GM21619 (cell line): Measurements from ENCODE around the gene CCDC34.

Experiments
- ATAC-seq: cut with Tn5 transposase; IDR thresholded peaks from one replicate; pipeline ENCODE4 v1.9.1; 2021; ENCODE audit not compliant: unreplicated experiment

Gene CCDC34

DNA sequence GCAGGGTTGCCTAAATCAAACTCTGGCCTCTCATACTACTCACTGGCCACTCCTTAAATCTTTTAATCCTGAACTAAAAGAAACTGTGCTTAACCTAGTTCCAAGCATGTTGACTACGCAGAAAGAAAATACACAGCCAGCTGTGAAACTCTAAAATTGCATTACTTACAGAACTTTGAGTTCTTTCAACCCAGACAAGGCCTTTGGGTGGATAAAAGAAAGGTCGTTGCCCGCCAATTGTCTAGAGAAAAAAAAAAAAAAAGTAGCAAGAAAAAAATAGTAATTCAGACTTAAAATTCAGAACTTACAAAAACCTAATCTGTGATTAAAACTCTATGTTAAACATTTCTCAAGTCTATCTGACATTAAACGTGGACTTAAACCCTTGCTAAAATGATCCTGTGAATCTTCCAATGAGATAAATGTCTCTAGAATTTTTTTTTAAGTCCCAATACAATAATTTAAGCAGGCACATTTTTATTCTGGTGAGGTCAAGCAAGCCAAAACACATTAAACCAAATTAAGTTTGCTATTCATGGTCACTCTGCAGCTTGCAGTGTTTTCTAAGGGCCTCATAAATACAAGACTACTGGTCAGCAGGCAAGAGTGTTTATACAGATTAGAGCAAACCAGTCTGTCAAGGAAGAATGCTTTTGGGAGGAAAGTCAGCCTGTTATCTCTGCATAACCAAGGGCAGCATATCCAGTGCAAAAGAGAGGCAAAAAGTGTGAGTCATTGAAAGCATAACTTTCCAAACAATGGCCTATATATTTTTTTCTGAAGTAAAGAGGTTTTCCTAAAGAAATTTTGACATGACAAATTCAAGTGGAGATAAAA lies 29.5 kb upstream of the CCDC34 start:
- ATAC-seq = no peak

DNA sequence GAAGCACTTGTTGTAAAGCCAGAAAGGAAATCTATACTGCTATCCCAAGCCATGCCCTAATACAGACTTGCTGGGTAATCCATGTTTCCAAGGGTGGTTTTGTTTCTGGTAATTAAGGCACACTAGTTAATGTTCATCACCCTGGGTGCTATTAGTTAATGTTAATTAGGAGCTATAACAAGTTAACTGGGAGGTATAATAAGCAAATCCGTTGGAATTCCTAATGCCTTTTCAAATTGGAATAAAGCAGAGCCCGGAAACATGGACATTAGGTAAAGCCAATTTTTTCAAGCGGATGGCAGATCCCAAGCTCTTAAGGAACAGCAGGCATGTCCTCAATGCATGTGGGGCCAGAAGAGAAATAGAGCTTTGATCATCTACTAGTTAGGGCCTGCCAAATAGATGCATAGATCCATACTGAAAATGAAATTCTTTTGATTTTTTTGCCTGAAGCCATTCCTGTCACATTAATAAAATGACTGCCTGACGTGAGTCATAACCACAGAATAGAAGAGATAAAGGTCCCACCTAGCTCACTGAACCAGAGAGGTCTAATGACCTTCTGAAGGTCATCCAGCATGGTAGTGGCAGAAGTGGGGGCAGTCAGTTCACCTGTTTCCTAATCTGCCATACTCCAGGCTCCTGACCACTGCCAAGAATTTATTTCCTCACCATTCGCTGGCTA lies 28.5 kb upstream of the CCDC34 start:
- ATAC-seq = no peak

DNA sequence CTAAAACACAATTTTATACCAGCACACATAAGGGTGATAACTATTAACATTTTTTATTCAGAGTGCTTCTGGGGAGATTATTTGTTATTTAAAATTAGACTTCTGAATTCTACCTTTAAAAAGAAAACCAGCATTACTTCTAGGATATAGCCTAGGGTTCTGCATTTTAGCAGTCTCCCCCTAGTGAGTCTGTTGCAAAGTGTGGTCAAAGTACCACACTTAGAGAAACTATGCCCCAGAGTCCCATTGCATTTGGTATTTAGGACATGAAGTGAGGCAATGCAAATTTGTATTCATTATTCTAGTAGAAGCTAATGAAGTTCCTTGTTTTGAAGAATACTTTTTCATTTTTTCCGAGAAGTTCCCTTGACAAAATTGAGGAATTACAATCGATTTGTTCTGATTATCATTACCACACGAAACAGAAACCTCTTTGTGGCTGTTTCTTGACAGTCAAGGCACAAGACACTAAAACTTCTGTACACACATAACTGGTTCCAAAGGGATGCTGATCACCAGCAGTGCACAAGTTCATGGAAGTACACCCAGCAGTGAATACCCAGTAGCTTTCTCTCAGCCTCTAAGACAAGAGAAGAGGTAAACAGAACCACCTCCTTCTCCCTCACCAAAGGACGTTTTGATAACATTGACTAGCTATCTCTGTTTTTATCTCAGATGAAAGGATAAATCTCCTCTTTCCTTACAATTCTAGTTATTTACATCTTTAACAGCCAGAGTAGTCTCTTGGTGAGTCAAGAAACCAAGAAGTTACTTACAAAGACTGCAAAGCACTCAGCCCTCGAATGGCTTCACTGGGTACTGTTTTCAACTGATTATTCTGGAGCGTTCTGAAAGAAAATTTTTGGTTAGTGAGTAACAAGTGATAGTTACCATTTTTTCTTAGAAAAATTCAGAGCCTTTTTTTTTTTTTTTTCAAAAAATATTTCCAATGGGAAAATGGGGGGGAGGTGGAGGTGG lies 27.6 kb upstream of the CCDC34 start:
- no peak for ATAC-seq

DNA sequence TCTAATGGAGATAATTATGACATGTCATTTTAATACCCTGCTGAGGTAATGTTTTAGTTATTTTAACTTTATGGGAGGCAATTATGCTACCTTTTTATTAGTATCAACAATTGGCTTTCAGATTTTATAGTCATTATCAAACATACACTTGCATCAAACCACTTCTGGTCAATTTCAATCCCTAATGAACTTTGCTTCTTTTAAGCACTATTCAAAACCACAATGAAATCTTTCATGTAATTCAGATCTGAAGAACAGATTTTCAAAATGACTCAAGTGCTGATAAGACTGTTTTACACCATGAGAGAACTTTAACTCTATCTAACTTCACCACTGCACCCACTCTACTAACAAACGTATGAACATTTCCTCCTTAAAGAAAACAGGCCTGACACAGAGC lies 25.9 kb upstream of the CCDC34 start:
- no peak for ATAC-seq

DNA sequence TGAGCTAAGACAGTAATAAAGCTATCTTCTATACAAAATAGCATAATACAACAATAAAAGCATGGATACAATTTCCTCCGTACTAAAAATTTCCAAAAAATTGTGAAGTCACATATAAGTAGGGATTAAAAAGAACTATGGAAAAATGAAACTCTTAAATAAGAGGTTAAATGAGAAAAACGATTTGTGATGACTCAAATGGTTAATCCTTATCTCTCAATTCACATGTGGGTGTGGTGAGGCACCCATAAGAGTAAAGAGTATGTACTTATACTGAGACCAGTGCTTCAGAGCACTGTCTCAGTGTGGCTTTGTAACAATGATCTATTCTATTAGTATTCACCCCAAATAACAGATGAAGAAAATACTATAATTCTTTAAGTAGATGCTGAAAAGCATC lies 25.0 kb upstream of the CCDC34 start:
- ATAC-seq = no peak

DNA sequence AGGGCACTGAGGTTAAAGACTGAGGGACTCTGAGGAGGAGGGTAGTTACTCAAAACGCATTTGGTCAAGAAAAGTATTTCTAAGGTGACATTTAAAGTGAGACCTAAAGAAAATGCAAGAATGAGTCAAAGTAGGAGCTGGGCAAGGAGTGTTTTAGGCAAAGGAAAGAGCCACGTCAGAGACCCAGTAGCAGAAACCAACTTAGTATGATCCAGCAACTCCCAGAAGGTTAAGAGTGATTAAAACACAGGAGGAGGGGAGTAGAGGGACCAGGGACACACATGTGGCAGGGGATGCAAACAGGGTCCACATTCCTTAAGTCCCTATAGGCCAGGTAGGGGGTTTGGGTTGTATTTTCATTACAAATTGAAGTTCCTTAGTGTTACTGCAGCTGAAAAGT lies 24.3 kb upstream of the CCDC34 start:
- no peak for ATAC-seq

DNA sequence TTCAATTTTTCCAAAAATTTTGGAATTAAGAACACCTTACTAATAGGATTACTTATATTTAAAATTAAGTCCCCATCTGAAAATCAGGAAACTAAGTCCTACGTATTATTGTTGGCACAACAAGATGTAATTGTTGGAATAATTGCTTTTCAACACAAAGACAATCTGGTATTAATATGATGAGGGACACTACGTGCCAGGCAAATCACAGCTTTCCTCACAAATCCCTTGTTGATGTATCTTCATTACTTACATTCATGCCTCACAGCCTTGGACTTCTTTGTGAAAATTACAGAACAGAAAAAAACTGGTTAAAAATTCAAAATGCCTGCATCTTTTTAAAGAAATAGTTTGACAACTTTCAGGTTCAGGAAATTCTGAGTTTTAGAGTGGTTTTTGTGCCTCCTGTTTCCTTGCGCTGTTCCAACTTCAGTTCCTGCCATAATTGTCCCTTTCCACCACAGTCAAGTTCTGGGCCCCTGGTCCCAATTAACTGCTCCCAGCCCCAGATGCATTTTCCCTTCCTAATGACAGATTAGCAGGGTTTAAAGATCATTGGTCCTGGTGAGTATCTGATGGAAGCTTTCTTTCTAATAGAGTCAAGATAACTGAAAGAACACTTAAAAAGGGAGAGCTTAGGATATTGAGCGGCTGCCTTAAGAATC lies 23.3 kb upstream of the CCDC34 start:
- ATAC-seq = no peak

DNA sequence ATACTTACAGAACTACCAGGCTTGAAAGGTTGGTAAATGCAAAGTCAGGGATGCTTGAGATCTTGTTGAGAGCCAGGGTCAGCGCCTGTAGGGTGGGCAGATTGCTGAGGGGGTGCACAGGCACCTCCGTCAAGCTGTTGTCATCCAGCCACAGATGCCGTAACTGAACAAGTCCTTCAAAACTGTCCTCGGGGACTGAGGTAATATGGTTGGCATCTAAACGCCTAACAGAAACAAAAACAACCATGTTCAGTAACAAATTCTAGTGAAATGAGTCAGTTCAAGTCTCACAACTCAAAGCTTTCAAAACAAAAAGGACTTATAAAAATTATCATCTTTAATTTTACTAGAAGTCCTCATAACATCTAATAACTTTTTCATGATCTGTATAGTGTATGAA lies 22.2 kb upstream of the CCDC34 start:
- ATAC-seq = no peak

DNA sequence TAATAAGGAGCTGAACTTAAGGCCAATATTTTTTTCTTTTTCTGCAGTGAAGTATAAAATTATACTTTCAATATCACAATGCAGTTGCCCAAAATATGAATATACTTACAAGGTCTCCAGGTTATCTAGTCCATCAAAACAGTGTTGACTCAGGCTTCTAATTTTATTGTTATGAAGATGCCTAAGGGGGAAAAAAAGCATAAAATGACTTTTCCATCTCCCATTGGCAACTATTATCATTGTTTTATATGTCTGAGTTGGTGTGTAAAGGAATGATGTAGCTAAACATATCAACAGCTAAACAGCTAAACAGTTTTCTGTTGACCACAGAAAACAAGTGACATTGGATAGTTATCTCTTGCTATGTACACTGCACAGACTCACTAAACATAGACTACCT lies 21.2 kb upstream of the CCDC34 start:
- ATAC-seq = no peak

DNA sequence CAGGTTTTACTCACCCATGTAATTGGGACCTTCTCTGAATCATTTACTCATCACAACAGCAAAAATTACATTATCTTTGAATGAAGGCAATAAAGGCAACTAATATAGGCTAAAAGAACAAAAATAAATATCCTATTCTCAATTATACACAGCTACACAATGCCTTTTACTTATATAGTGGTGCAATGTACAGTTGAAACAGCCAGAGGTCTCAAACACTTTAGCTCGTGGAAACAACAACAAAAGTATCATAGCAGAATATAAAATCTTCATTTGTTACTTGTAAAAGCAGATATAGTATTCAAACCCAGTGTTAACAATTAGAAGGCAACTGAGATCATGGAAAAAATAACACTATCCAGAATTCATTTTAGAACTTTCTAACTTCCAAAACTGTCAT lies 20.6 kb upstream of the CCDC34 start:
- ATAC-seq = no peak

DNA sequence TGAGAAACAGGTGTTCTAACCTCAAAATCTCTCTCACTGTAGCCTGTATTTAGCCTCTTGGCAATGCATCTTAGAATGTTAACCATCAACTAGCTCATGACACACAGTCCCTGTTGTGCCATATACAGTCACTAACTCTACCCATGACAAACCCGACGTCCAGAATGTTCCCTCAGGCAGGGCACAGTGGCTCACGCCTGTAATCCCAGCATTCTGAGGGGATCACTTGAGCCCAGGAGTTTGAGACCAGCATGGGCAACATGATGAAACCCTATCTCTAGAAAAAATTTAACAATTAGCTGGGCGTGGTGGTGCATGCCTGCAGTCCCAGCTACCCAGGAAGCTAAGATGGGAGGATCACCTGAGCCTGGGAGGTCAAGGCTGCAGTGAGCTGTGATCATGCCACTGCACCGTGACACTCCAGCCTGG lies 18.2 kb upstream of the CCDC34 start:
- peak; percentile 71 for ATAC-seq

DNA sequence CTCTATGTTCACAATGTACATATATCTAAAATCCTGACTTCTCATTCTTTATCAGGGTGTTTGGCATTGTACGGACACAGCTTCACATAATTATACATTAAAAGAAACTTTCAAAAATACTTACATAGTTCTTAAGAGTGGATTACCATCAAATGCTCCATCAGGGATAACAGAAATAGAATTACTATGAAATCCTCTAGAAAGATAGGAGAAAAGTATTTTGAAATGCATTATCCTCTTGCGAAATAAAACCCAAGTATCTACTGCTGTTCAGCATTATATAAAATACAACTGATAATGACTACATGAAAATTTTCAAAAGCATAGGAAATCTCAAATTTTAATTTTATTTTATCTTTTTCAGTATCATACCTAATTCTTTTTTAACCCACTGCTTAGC lies 17.8 kb upstream of the CCDC34 start:
- ATAC-seq = no peak

DNA sequence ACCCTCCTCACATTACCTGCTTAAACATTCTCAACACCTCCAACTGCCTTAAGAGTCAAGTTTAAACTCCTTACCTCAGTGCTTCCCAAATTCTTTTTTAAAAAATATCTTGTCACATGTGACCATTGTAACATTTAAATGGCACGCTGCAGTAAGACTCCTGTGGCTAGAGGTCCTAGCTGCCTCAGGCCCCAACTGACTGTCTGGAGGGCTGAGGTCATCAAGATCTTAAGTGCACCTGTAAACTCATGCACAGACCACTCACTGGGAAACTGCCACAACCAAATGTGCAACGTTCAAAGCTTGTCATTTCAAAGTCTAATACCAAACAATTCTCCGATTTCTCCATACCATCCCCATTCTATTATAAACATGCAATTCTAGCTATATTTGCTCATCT lies 16.4 kb upstream of the CCDC34 start:
- ATAC-seq = no peak

DNA sequence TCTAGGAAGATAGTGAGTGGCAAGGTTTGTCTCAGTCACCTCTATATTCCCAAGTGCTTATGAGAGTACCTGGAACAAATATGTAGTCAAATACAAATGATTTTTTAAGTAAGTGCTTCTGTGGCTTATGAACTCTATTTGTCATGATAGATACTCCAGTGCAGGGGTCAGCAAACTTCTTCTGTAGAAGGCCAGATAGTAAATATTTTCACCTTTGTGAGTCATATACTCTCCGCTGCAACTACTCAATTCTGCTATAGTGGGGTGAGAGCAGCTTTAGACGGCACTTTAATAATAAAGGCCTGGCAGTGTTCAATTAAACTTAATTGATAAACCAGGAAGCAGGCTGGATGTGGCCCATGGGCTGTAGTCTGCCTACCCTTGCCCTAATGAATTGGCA lies 12.4 kb upstream of the CCDC34 start:
- no peak for ATAC-seq

DNA sequence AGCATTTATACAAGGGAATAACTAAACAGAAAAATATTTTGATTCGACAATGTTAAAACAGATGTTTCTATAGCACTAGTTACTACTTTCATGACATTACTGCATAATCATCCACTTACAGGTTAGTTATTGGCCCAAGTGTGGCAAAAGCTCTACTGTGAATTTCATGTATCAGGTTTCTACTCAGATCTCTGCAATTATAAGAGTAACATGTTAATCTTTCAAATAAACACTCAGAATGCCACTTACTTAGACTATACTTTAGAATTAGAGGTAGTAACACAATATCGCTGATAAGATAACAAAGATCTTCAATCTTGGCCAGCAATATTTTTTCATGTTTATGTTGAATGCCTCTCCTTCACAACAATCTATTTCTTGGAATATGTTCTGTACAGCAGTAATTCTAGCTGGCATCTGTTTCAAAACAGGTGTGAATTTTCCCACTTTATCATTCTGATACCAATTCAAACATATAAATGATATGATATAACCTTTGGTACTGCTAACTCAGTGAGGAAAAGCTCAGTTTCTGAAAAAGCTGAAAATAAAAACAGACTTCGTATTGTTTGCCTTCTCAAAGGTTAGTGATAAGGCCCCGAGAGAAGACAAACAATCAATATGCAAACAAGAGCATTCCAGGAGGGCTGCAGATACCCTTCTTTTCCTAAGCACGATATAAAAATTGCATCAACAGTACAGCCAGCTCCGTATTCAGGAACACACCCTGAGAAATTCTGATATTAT lies 11.0 kb upstream of the CCDC34 start:
- ATAC-seq = no peak

DNA sequence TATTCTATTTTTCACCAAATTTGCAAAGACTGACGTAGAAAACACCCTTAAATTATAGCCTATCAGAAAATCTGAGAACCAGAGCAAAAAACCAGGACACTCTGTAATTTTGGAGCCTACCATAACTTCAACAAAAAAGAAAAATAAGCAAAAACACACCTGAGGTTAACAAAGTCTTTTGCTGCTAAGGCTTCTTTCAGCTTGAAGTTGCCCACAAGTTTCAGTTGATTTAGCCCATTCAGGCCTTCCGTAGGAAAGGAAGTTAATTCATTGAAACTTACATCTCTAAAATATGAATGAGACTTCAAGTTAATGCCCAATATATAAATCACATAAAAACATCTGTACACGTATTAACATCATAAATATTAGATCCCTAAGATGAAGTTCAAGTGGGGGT lies 10.4 kb upstream of the CCDC34 start:
- ATAC-seq = no peak

DNA sequence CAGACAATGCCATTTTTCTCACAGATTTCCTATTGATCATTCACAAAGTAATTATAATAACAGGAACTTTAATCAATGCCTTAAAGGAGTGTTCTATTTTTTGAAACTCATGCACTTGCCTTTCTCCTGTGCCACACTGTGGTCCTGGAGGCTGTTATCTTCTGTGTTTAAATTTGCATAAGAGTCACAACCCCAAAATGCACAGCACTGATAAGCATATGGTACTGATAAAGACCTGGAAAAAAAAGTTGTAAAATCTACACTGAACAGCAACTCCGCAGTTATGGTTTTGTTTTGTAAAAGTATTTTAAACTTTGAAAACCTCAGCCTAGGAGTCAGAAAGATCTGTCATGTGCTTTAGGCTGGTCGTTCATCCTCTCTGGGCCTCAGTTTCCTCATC lies 9.1 kb upstream of the CCDC34 start:
- ATAC-seq = no peak

DNA sequence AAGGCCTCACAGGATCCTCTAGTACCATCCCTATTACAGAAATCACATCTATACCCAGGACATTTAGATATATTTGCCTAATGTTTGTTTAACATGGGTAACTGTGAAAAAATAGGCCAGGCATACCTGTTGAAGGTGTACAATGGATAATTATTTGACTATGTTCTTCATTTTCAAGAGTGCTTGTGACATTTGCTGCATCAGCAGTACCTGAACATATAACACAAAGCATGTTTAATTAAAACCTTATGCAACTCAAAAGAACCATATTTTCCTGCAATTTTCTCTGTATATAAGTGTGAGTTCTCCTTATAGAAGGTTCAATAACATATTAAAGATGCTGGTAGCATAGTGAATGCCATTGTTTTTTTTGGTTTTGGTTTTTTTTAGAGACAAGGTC lies 8.5 kb upstream of the CCDC34 start:
- ATAC-seq = no peak

DNA sequence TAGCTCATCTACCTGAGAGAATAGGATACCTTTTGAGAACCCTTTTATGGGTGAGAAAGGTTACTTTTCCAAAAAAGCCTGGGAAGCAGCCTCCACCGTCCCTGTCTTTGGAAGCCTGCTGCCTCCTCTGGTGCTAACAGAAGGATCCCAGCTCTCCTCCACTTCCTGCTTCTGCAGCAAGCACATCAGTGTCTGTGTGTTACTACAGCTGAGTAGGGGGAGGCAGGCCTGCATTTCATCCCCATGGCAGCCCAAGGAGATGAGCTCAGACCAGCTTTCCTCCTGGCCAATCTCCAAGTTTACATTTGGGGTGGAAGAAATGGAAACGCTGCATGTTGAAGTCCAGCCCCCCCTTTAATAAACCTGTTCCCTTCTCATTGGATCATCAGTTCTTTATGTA lies 7.4 kb upstream of the CCDC34 start:
- no peak for ATAC-seq

DNA sequence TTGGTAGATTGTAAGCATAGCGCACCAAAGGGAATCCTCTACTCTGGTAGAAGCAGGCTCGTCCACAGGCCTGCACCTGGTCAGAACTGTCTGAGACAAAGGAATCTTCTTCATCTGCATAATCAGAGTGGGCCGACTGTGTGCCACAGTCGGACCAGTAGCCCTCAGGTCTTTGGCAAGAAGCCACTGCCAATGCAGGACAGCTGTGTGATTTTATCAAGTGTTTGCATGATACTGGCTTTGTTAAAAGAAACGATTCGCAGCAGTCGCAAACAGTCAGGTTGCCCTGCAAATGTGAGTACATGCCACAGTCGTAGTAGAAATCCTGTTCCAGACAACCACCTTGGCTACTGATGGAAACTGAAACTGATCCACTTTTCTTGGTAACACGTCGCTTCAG lies 4.9 kb upstream of the CCDC34 start:
- ATAC-seq = no peak
